ENCODE data around the gene CWC15. TPM values are rescaled to one million over a fixed set of nuclear protein-coding genes. Genes with fewer than 3 reads are reported as not detected.

The CWC15 gene
- total RNA-seq, 1 experiment from 2014 or later: 56.9 TPM

DNA sequence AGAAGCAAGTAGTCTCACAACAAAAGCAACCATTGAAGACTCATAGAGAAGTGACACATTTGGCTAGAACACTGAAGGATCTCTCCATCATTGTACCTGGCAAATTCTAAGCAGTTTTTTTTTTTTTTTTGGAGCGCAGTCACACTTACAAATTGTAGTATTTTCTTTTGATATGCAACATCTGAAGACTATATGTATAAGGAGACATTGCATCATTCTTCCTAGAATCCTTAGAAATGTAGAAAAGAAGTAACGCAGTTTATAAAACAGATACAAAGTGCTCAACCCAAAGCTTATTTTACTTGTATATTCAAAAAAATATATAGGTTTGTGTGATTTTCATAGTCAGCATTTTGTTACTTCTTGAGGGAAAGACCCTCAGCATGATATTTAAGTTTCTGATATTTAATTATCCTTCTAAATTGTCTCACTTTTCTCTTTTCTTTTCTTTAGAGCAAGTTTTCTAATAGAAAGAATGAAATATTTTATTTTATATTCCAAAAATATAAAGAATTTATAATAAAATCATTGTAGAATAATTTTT is 20.1 kb upstream of the CWC15 start:
- CTCF ChIA-PET: no interaction called here
- POLR2A ChIA-PET (ENCODE audit: unreplicated experiment): no interaction called here

DNA sequence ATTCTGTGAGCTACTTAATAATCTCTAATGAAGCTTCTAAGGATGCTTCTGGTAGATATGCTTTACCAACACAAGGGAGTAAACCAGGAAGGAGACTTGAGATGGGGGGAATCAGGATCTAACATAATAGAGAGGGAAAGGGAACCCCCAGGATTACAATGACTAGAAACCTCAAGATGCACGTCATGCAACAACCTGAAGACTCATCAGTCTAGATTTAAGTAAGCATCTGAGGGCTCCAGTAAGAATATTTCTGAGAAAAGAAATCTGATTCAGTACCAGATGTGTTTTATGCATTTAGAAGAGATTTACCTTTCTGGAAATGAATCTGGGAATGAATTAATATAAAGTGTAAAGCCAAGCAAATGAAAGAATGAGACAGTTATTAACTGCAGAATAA is 15.4 kb upstream of the CWC15 start:
- TF ChIP-seq, protein P1, sequence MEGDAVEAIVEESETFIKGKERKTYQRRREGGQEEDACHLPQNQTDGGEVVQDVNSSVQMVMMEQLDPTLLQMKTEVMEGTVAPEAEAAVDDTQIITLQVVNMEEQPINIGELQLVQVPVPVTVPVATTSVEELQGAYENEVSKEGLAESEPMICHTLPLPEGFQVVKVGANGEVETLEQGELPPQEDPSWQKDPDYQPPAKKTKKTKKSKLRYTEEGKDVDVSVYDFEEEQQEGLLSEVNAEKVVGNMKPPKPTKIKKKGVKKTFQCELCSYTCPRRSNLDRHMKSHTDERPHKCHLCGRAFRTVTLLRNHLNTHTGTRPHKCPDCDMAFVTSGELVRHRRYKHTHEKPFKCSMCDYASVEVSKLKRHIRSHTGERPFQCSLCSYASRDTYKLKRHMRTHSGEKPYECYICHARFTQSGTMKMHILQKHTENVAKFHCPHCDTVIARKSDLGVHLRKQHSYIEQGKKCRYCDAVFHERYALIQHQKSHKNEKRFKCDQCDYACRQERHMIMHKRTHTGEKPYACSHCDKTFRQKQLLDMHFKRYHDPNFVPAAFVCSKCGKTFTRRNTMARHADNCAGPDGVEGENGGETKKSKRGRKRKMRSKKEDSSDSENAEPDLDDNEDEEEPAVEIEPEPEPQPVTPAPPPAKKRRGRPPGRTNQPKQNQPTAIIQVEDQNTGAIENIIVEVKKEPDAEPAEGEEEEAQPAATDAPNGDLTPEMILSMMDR (conservative IDR thresholded peaks at IDR 0.05; ENCODE audit: low read depth, low read length): no peak
- no peak for TF ChIP-seq EZH2 (IDR thresholded peaks at IDR 0.05; ENCODE audit: low read length, unreplicated experiment)
- TF ChIP-seq EZH2phosphoT487 (IDR thresholded peaks at IDR 0.05; ENCODE audit: borderline replicate concordance, low read length): no peak

More for the DNA sequence above, 20.1 kb upstream of the CWC15 start:
- Histone ChIP-seq H3K4me1 (ENCODE audit: insufficient read depth, low read length) (no peaks in the 10 kb centered on the region), H3K9me3 (ENCODE audit: low read length) (no peaks in the 10 kb centered on the region), H4K20me1 (ENCODE audit: low read length) (no peaks in the 10 kb centered on the region), H3F3A (ENCODE audit: low read length, unreplicated experiment) (no peaks in the 10 kb centered on the region), H3K27me3 (ENCODE audit: low read length) (no peaks in the 10 kb centered on the region), H3K79me2 (ENCODE audit: low read length) (no peaks in the 10 kb centered on the region), H3K4me3 (ENCODE audit: low read length) (no peak overlapping the region), H3K4me2 (ENCODE audit: low read length) (no peak overlapping the region), H3K27ac (ENCODE audit: low read length) (no peak overlapping the region), H2AFZ (ENCODE audit: low read length) (no peak overlapping the region), H3K9me2 (replicated peaks; ENCODE audit: low read length) (no peaks in the 10 kb centered on the region), H3K36me3 (ENCODE audit: low read depth, low read length) (no peaks in the 10 kb centered on the region), H3K9ac (ENCODE audit: low read length) (no peak overlapping the region)
- TF ChIP-seq, protein P1 (conservative IDR thresholded peaks at IDR 0.05; ENCODE audit: low read depth, low read length): no peak
- TF ChIP-seq EZH2 (IDR thresholded peaks at IDR 0.05; ENCODE audit: low read length, unreplicated experiment) (no peak), EZH2phosphoT487 (IDR thresholded peaks at IDR 0.05; ENCODE audit: borderline replicate concordance, low read length) (no peak)
- intact Hi-C loops (cut with micrococcal nuclease): no loop called here
- DNase-seq (no peak), ATAC-seq (no peak)
- no TSS peak for BruUV-seq (replicated peaks)

DNA sequence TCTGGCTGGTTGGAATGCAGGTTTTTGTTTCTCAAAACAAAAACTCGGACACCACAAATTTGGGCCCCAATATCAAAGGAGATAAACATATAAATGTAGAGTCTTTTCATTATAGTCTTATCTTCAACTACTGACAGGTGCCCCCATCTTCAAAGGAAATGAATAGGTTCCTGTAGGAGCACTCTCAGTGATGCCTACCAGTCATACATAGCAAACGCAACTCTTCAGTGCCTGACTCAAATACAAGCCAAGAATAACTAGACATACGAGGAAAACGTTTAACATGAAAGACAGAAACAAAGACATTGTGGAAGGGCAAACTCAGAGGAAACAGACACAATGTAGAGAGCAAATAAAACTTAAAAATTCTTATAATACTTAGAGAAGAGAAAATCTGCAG is 14.0 kb upstream of the CWC15 start:
- Histone ChIP-seq H3K4me1 (ENCODE audit: insufficient read depth, low read length) (no peaks in the 10 kb centered on the region), H3K9ac (ENCODE audit: low read length) (no peak overlapping the region), H2AFZ (ENCODE audit: low read length) (no peak overlapping the region), H3K27me3 (ENCODE audit: low read length) (no peaks in the 10 kb centered on the region), H3K9me3 (ENCODE audit: low read length) (no peaks in the 10 kb centered on the region), H3K36me3 (ENCODE audit: low read depth, low read length) (no peaks in the 10 kb centered on the region), H4K20me1 (ENCODE audit: low read length) (no peaks in the 10 kb centered on the region), H3K9me2 (replicated peaks; ENCODE audit: low read length) (no peaks in the 10 kb centered on the region), H3K4me3 (ENCODE audit: low read length) (no peak overlapping the region), H3F3A (ENCODE audit: low read length, unreplicated experiment) (no peaks in the 10 kb centered on the region), H3K4me2 (ENCODE audit: low read length) (no peak overlapping the region), H3K79me2 (ENCODE audit: low read length) (no peaks in the 10 kb centered on the region), H3K27ac (ENCODE audit: low read length) (no peak overlapping the region)
- TF ChIP-seq EZH2 (IDR thresholded peaks at IDR 0.05; ENCODE audit: low read length, unreplicated experiment) (no peak), EZH2phosphoT487 (IDR thresholded peaks at IDR 0.05; ENCODE audit: borderline replicate concordance, low read length) (no peak)
- TF ChIP-seq, protein P1 (conservative IDR thresholded peaks at IDR 0.05; ENCODE audit: low read depth, low read length): no peak
- no peak for DNase-seq
- no TSS peak for BruUV-seq (replicated peaks)
- intact Hi-C loops (cut with micrococcal nuclease): no loop called here
- no peak for ATAC-seq
- ChIA-PET CTCF (no interaction called here), POLR2A (ENCODE audit: unreplicated experiment) (no interaction called here)

More for the DNA sequence above, 15.4 kb upstream of the CWC15 start:
- ATAC-seq: no peak
- Histone ChIP-seq H3K27me3 (ENCODE audit: low read length) (no peaks in the 10 kb centered on the region), H3K4me2 (ENCODE audit: low read length) (no peak overlapping the region), H3K9ac (ENCODE audit: low read length) (no peak overlapping the region), H3K9me3 (ENCODE audit: low read length) (no peaks in the 10 kb centered on the region), H3K27ac (ENCODE audit: low read length) (no peak overlapping the region), H3F3A (ENCODE audit: low read length, unreplicated experiment) (no peaks in the 10 kb centered on the region), H3K79me2 (ENCODE audit: low read length) (no peaks in the 10 kb centered on the region), H3K4me1 (ENCODE audit: insufficient read depth, low read length) (no peaks in the 10 kb centered on the region), H4K20me1 (ENCODE audit: low read length) (no peaks in the 10 kb centered on the region), H2AFZ (ENCODE audit: low read length) (no peak overlapping the region), H3K36me3 (ENCODE audit: low read depth, low read length) (no peaks in the 10 kb centered on the region), H3K9me2 (replicated peaks; ENCODE audit: low read length) (no peaks in the 10 kb centered on the region), H3K4me3 (ENCODE audit: low read length) (no peak overlapping the region)
- BruUV-seq (replicated peaks): no TSS peak
- ChIA-PET POLR2A (ENCODE audit: unreplicated experiment) (no interaction called here), CTCF (interaction anchor here (0.6 kb wide), 1 partner anchor 1180 kb away, joined by 8 read pairs; no protein-coding TSS in a partner anchor)
- intact Hi-C loops (cut with micrococcal nuclease): no loop called here
- DNase-seq: no peak
